NCI-H1048 (cell line): ENCODE data around the gene AMMECR1L.
"Not testable (repeated sequence)": the region's sequence is repeated elsewhere in the genome, so short reads cannot be mapped to it uniquely, and the experiment has no call there.

ENCODE experiments used
- DNase-seq: peaks from one replicate; lab custom pipeline; 2025; lab: John Stamatoyannopoulos, UW

The AMMECR1L gene

GRCh38 chr2:127887082-127887775 is 1.5 kb upstream of the AMMECR1L start:
- DNase-seq = no peak

- not testable (repeated sequence) for DNase-seq
Measured at GRCh38 chr2:127886593-127886935, 808 bp upstream of the AMMECR1L start.

- DNase-seq = not testable (repeated sequence)
Measured at GRCh38 chr2:127884861-127885740, 655 bp downstream of the AMMECR1L start.

GRCh38 chr2:127884436-127884835 is 1.3 kb downstream of the AMMECR1L start:
- no peak for DNase-seq

- no peak for DNase-seq
Measured at GRCh38 chr2:127879899-127880298, 5.9 kb downstream of the AMMECR1L start.

GRCh38 chr2:127877626-127878025 is 8.1 kb downstream of the AMMECR1L start:
- DNase-seq = no peak

- no peak for DNase-seq
Measured at GRCh38 chr2:127877136-127877535, 8.6 kb downstream of the AMMECR1L start.

GRCh38 chr2:127874378-127875269 is 11.1 kb downstream of the AMMECR1L start:
- no peak for DNase-seq

- DNase-seq = no peak
Measured at GRCh38 chr2:127873707-127874303, 12.0 kb downstream of the AMMECR1L start.

- DNase-seq = no peak
Measured at GRCh38 chr2:127872354-127872753, 13.4 kb downstream of the AMMECR1L start.

- no peak for DNase-seq
Measured at GRCh38 chr2:127865926-127866325, 19.8 kb downstream of the AMMECR1L start.

GRCh38 chr2:127864877-127865276 is 20.9 kb downstream of the AMMECR1L start:
- no peak for DNase-seq

GRCh38 chr2:127862228-127862627 is 23.5 kb downstream of the AMMECR1L start:
- DNase-seq = no peak

- DNase-seq = no peak
Measured at GRCh38 chr2:127860130-127860529, 25.6 kb downstream of the AMMECR1L start.

GRCh38 chr2:127859712-127860085 is 26.1 kb downstream of the AMMECR1L start:
- no peak for DNase-seq

- DNase-seq = no peak
Measured at GRCh38 chr2:127857265-127857808, 28.4 kb downstream of the AMMECR1L start.

- DNase-seq = no peak
Measured at GRCh38 chr2:127853671-127854070, 32.1 kb downstream of the AMMECR1L start.

GRCh38 chr2:127852388-127852787 is 33.4 kb downstream of the AMMECR1L start:
- DNase-seq = no peak

- DNase-seq = no peak
Measured at GRCh38 chr2:127847931-127848330, 37.8 kb downstream of the AMMECR1L start.

GRCh38 chr2:127844973-127845372 is 40.8 kb downstream of the AMMECR1L start:
- DNase-seq = no peak

- DNase-seq = no peak
Measured at GRCh38 chr2:127843677-127844076, 42.1 kb downstream of the AMMECR1L start.
